CMK (cell line): ENCODE results near the gene WFS1.
A peak's percentile ranks its signal among the peaks of the same experiment; 100 is the strongest.

Source experiments
- DNase-seq: peaks from one replicate; pipeline ENCODE4 v3.0.0-alpha.2; 2010; ENCODE audit warnings: low read depth

WFS1 gene

GRCh38 chr4:6324999-6325787 lies 55.5 kb downstream of the WFS1 start:
- no peak for DNase-seq

- DNase-seq, result no peak
Observed at GRCh38 chr4:6325788-6326290, 56.2 kb downstream of the WFS1 start.

- no peak for DNase-seq
Observed at GRCh38 chr4:6326312-6327060, 56.8 kb downstream of the WFS1 start.

- DNase-seq, result peak; percentile 42
Observed at GRCh38 chr4:6327220-6327917, 57.7 kb downstream of the WFS1 start.

GRCh38 chr4:6328526-6328925 lies 58.9 kb downstream of the WFS1 start:
- DNase-seq, result no peak

- no peak for DNase-seq
Observed at GRCh38 chr4:6329478-6330383, 60.1 kb downstream of the WFS1 start.

- DNase-seq, result no peak
Observed at GRCh38 chr4:6330384-6330767, 60.7 kb downstream of the WFS1 start.

- no peak for DNase-seq
Observed at GRCh38 chr4:6331018-6331417, 61.4 kb downstream of the WFS1 start.

- DNase-seq, result no peak
Observed at GRCh38 chr4:6331468-6331867, 61.8 kb downstream of the WFS1 start.

- DNase-seq, result no peak
Observed at GRCh38 chr4:6332042-6332668, 62.5 kb downstream of the WFS1 start.

GRCh38 chr4:6332669-6333050 lies 63.0 kb downstream of the WFS1 start:
- no peak for DNase-seq

GRCh38 chr4:6333301-6334202 lies 63.9 kb downstream of the WFS1 start:
- DNase-seq, result no peak

GRCh38 chr4:6334203-6334887 lies 64.7 kb downstream of the WFS1 start:
- DNase-seq, result no peak

- DNase-seq, result no peak
Observed at GRCh38 chr4:6335040-6335590, 65.5 kb downstream of the WFS1 start.

- DNase-seq, result no peak
Observed at GRCh38 chr4:6336166-6336565, 66.5 kb downstream of the WFS1 start.

- no peak for DNase-seq
Observed at GRCh38 chr4:6337331-6337935, 67.8 kb downstream of the WFS1 start.

GRCh38 chr4:6338175-6338950 lies 68.7 kb downstream of the WFS1 start:
- DNase-seq, result no peak
